K562 (cell line): ENCODE measurements around the gene PRSS53. TPM values are rescaled to one million over a fixed set of nuclear protein-coding genes. Genes with fewer than 3 reads are reported as not detected.
A peak's percentile ranks its signal among the peaks of the same experiment; 100 is the strongest.

Source experiments
- BRD9 ChIP-seq: fragments of 450-650 bp; IDR thresholded peaks from 2 replicates; pipeline ENCODE4 v1.6.1; 2018; ENCODE audit warnings: low read depth; ENCODE audit not compliant: partially characterized antibody
- CBFB ChIP-seq: sonication (generic); formaldehyde crosslinking; IDR thresholded peaks from 2 replicates; pipeline ENCODE4 v1.4.0; 2020; ENCODE audit warnings: mild to moderate bottlenecking, missing genetic modification reagents
- CEBPB ChIP-seq: fragments of 450-650 bp; IDR thresholded peaks from 2 replicates; pipeline ENCODE4 v1.6.1; 2016; ENCODE audit warnings: missing genetic modification characterization, missing compliant biosample characterization
- FOXP1 ChIP-seq: sonication (generic); formaldehyde crosslinking; IDR thresholded peaks from 2 replicates; pipeline ENCODE4 v1.8.0; 2022; ENCODE audit warnings: mild to moderate bottlenecking, missing genetic modification reagents
- HLTF ChIP-seq: fragments of 450-650 bp; IDR thresholded peaks from 2 replicates; pipeline ENCODE4 v1.6.1; 2016
- JUND ChIP-seq, 2 experiments: IDR thresholded peaks; 2 replicates in 1 of 2; 3 replicates in 1 of 2; pipeline ENCODE4 v1.6.1; 2011; ENCODE audit warnings: borderline replicate concordance in 2 of 2, low read depth in 2 of 2, low read length in 2 of 2, improper control_type of control experiment in 1 of 2, missing biosample characterization in 1 of 2, missing genetic modification characterization in 1 of 2, missing genetic modification reagents in 1 of 2
- LEF1 ChIP-seq: fragments of 450-650 bp; IDR thresholded peaks from 2 replicates; pipeline ENCODE4 v1.6.1; 2016; ENCODE audit warnings: mild to moderate bottlenecking
- MIER1 ChIP-seq: fragments of 450-650 bp; IDR thresholded peaks from 2 replicates; pipeline ENCODE4 v1.6.1; 2016; ENCODE audit warnings: antibody characterized with exemption, mild to moderate bottlenecking, low read depth
- MTA3 ChIP-seq: fragments of 450-650 bp; formaldehyde crosslinking; IDR thresholded peaks from 2 replicates; pipeline ENCODE4 v1.6.1; 2017; ENCODE audit warnings: mild to moderate bottlenecking, borderline replicate concordance
- NCOA1 ChIP-seq: fragments of 450-650 bp; IDR thresholded peaks from 2 replicates; pipeline ENCODE4 v1.6.1; 2016; ENCODE audit warnings: low read depth
- SOX6 ChIP-seq: fragments of 450-650 bp; IDR thresholded peaks from 2 replicates; pipeline ENCODE4 v1.6.1; 2014; ENCODE audit warnings: mild to moderate bottlenecking
- SUPT5H ChIP-seq: fragments of 450-650 bp; IDR thresholded peaks from 2 replicates; pipeline ENCODE4 v1.6.1; 2016
- TAF9B ChIP-seq: fragments of 450-650 bp; IDR thresholded peaks from 2 replicates; pipeline ENCODE4 v1.6.1; 2018; ENCODE audit warnings: mild to moderate bottlenecking; ENCODE audit not compliant: partially characterized antibody
- ZNF583 ChIP-seq: fragments of 250-450 bp; sonication (Bioruptor Pico); IDR thresholded peaks from 2 replicates; pipeline ENCODE4 v1.4.0; 2020
- ZNF76 ChIP-seq: fragments of 250-450 bp; sonication (Bioruptor Pico); IDR thresholded peaks from 2 replicates; pipeline ENCODE4 v1.4.0; 2020; ENCODE audit warnings: mild to moderate bottlenecking, moderate library complexity, borderline replicate concordance
- polyA plus RNA-seq, 8 experiments: library from polyadenylated mRNA; depleted of rRNA in 4 of 8; stranded (reverse) in 5 of 8; unstranded in 3 of 8; fragments of >200 nt; fragmentation: Nextera tagmentation in 2 of 8; fragmentation: Illumina TruSeq in 1 of 8; extraction: Ambion mirVana in 2 of 8; extraction: Trizol in 1 of 8; gene quantifications; 2 replicates each; pipeline versions ENCODE4 v1.2.1 to v1.2.3, GENCODE V29; 2011 to 2014; ENCODE audit warnings: inconsistent platforms in 1 of 8, missing spikeins in 1 of 8
- total RNA-seq, 7 experiments: library from RNA; depleted of rRNA in 6 of 7; stranded (reverse); fragments of >200 nt in 6 of 7; fragmentation: Illumina TruSeq in 2 of 7; extraction: Trizol in 2 of 7; gene quantifications; 2 replicates each; pipeline versions ENCODE4 v1.2.1 to v1.2.3, GENCODE V29; 2011 to 2021; ENCODE audit warnings: low replicate concordance in 1 of 7
- TF ChIP-seq, protein P1 (sequence below): sonication (generic); formaldehyde crosslinking; IDR thresholded peaks from 2 replicates; pipeline ENCODE4 v1.8.1; 2023; ENCODE audit warnings: mild to moderate bottlenecking, missing genetic modification reagents
- TF ChIP-seq, protein P2 (sequence below): sonication (generic); formaldehyde crosslinking; IDR thresholded peaks from 2 replicates; pipeline ENCODE4 v1.5.0; 2020; ENCODE audit warnings: missing genetic modification reagents
- TF ChIP-seq, protein P3 (sequence below): fragments of 250-450 bp; sonication (Bioruptor Pico); IDR thresholded peaks from 2 replicates; pipeline ENCODE4 v1.4.0; 2020; ENCODE audit warnings: mild to moderate bottlenecking, moderate library complexity, borderline replicate concordance
- TF ChIP-seq, protein P4 (sequence below): fragments of 450-650 bp; conservative IDR thresholded peaks from 2 replicates; pipeline ENCODE4 v1.6.1; 2016; ENCODE audit warnings: missing genetic modification characterization, low read depth, mild to moderate bottlenecking, missing compliant biosample characterization, moderate library complexity
- TF ChIP-seq, protein P5 (sequence below): fragments of 450-650 bp; IDR thresholded peaks from 2 replicates; pipeline ENCODE4 v1.6.1; 2014; ENCODE audit warnings: low read depth, mild to moderate bottlenecking, moderate library complexity, borderline replicate concordance

PRSS53 gene
- total and polyA plus RNA-seq, 9 of the 15 experiments (the other 6 are each of a cell fraction or from before 2014, with no cell fraction given) = 0.40 to 1.9 (median 0.78) TPM; not detected in 2

DNA sequence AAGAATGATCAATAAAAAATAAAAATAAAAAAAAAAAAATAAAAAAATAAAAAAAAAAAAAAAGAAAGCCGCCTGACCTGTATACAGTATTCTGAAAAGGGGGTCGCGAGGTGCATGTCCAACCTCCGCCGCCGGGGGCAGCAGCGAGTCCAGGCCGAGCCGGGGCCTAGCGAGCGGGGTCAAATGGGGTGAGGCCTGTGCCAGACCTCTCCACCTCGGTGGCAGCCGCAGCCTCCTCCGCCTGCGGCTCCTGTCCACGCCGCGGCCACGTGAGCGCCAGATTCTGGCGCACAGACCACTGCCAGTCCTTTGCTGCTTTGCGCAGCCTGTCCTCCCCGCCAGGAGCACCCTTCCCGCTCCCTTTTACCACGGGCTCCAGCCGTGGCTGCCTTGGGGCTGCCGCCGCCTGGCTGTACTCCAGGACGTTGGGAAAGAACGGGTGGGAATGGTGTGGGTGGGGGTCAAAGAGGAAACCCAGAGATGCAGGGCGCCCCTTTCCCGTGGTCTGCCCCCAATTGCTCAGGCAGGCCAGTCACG is 17.0 kb upstream of the PRSS53 start (continued):
- TF ChIP-seq, protein P1, sequence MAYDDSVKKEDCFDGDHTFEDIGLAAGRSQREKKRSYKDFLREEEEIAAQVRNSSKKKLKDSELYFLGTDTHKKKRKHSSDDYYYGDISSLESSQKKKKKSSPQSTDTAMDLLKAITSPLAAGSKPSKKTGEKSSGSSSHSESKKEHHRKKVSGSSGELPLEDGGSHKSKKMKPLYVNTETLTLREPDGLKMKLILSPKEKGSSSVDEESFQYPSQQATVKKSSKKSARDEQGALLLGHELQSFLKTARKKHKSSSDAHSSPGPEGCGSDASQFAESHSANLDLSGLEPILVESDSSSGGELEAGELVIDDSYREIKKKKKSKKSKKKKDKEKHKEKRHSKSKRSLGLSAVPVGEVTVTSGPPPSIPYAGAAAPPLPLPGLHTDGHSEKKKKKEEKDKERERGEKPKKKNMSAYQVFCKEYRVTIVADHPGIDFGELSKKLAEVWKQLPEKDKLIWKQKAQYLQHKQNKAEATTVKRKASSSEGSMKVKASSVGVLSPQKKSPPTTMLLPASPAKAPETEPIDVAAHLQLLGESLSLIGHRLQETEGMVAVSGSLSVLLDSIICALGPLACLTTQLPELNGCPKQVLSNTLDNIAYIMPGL (CRISPR knock-in tag) = 0 out of 2 replicates have a peak, but pooled peaks have one; percentile 28
- peak; percentile 73; the same call in 1 of the 2 replicates for TF ChIP-seq LEF1
- peak; percentile 55; the same call in 1 of the 2 replicates for TF ChIP-seq SUPT5H
- TF ChIP-seq BRD9 = no peak
- 0 out of 2 replicates have a peak, but pooled peaks have one; percentile 46 for TF ChIP-seq CBFB
- TF ChIP-seq SOX6 = peak; percentile 70
- TF ChIP-seq ZNF76 (CRISPR knock-in tag) = no peak
- TF ChIP-seq JUND (IDR thresholded peaks at IDR 0.05; ENCODE audit: borderline replicate concordance, low read depth, low read length) = peak; percentile 31; the same call in 1 of the 2 replicates
- peak; percentile 67; the same call in 1 of the 3 replicates for TF ChIP-seq JUND (tag; IDR thresholded peaks at IDR 0.05; ENCODE audit: borderline replicate concordance, low read depth, low read length)
- TF ChIP-seq, protein P2, sequence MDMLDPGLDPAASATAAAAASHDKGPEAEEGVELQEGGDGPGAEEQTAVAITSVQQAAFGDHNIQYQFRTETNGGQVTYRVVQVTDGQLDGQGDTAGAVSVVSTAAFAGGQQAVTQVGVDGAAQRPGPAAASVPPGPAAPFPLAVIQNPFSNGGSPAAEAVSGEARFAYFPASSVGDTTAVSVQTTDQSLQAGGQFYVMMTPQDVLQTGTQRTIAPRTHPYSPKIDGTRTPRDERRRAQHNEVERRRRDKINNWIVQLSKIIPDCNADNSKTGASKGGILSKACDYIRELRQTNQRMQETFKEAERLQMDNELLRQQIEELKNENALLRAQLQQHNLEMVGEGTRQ (CRISPR knock-in tag) = peak; percentile 51
- TF ChIP-seq, protein P3, sequence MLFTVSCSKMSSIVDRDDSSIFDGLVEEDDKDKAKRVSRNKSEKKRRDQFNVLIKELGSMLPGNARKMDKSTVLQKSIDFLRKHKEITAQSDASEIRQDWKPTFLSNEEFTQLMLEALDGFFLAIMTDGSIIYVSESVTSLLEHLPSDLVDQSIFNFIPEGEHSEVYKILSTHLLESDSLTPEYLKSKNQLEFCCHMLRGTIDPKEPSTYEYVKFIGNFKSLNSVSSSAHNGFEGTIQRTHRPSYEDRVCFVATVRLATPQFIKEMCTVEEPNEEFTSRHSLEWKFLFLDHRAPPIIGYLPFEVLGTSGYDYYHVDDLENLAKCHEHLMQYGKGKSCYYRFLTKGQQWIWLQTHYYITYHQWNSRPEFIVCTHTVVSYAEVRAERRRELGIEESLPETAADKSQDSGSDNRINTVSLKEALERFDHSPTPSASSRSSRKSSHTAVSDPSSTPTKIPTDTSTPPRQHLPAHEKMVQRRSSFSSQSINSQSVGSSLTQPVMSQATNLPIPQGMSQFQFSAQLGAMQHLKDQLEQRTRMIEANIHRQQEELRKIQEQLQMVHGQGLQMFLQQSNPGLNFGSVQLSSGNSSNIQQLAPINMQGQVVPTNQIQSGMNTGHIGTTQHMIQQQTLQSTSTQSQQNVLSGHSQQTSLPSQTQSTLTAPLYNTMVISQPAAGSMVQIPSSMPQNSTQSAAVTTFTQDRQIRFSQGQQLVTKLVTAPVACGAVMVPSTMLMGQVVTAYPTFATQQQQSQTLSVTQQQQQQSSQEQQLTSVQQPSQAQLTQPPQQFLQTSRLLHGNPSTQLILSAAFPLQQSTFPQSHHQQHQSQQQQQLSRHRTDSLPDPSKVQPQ (CRISPR knock-in tag) = no peak
- peak; percentile 34; the same call in 1 of the 2 replicates for TF ChIP-seq CEBPB (tag)
- TF ChIP-seq HLTF = peak; percentile 60; the same call in 1 of the 2 replicates
- TF ChIP-seq NCOA1 = peak; percentile 83
- no peak for TF ChIP-seq FOXP1 (CRISPR knock-in tag)
- TF ChIP-seq ZNF583 = 0 out of 2 replicates have a peak, but pooled peaks have one; percentile 44
- TF ChIP-seq, protein P4, sequence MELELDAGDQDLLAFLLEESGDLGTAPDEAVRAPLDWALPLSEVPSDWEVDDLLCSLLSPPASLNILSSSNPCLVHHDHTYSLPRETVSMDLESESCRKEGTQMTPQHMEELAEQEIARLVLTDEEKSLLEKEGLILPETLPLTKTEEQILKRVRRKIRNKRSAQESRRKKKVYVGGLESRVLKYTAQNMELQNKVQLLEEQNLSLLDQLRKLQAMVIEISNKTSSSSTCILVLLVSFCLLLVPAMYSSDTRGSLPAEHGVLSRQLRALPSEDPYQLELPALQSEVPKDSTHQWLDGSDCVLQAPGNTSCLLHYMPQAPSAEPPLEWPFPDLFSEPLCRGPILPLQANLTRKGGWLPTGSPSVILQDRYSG = peak; percentile 67; the same call in 1 of the 2 replicates
- TF ChIP-seq, protein P5, sequence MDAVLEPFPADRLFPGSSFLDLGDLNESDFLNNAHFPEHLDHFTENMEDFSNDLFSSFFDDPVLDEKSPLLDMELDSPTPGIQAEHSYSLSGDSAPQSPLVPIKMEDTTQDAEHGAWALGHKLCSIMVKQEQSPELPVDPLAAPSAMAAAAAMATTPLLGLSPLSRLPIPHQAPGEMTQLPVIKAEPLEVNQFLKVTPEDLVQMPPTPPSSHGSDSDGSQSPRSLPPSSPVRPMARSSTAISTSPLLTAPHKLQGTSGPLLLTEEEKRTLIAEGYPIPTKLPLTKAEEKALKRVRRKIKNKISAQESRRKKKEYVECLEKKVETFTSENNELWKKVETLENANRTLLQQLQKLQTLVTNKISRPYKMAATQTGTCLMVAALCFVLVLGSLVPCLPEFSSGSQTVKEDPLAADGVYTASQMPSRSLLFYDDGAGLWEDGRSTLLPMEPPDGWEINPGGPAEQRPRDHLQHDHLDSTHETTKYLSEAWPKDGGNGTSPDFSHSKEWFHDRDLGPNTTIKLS = peak; percentile 49; the same call in 1 of the 2 replicates
- TF ChIP-seq MTA3 = peak; percentile 94
- peak; percentile 25 for TF ChIP-seq TAF9B
- TF ChIP-seq MIER1 = 0 out of 2 replicates have a peak, but pooled peaks have one; percentile 11
